ENCODE results near the gene VPS13D.
"Not testable (repeated sequence)": the region's sequence is repeated elsewhere in the genome, so short reads cannot be mapped to it uniquely, and the experiment has no call there.

The VPS13D gene

GRCh38 chr1:12375133-12375829 is 145.5 kb downstream of the VPS13D start:
- DNase-seq = no peak

- DNase-seq = no peak
Observed at GRCh38 chr1:12376236-12377045, 146.6 kb downstream of the VPS13D start.

DNA sequence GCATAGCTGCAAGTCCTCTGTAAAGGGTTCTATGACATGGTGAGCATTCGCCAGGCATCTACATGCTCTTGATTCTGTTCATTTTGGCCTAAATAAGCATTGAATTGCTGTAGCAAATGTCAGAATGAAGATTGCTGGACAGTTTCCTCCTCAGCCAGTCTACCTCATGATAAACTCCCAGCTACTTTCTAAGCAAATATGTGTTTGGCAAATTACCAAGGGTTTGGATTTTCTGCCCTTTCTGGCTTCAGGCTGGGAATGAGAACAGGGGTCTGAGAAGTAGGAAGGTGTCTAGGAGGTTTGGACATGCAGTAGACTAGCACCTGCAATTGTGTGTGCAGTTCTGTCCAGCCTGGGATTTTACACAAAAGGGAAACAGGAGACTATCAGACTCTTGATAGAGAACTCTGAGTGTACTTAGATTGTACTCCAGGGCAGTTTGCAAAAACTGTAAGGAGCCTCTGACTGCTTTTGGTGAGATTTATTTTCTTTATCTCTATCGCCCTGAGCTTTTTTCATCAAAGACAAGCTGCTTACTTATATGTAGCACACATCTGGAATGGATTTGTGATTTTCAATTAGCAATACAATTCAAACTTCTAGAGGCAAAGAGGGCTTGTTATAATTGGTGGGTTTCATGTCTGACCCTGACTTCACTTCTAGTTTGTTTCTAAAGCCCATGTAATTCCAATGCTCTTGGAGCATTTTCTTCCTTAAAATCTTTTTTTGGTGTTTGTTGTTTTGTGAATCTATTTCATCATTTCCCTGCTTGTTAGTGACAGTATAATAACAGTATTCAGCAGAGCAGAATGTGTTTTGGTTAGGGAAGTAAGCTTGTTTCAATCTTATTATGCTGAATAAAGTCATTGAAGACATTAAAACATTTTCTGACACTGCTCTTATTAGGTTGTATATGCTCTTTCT is 150.8 kb downstream of the VPS13D start:
- DNase-seq = no peak

GRCh38 chr1:12383001-12383400 is 153.2 kb downstream of the VPS13D start:
- no peak for DNase-seq

- DNase-seq = no peak
Observed at GRCh38 chr1:12383786-12384185, 154.0 kb downstream of the VPS13D start.

- peak in 1 of 2 experiments; percentile 20 for DNase-seq
Observed at GRCh38 chr1:12384836-12385456, 155.1 kb downstream of the VPS13D start.

GRCh38 chr1:12386130-12386529 is 156.3 kb downstream of the VPS13D start:
- DNase-seq = peak in 1 of 2 experiments; percentile 52

- DNase-seq = no peak
Observed at GRCh38 chr1:12387641-12388040, 157.8 kb downstream of the VPS13D start.

GRCh38 chr1:12390296-12390695 is 160.5 kb downstream of the VPS13D start:
- not testable (repeated sequence) for DNase-seq

- no peak for DNase-seq
Observed at GRCh38 chr1:12397462-12398450, 167.9 kb downstream of the VPS13D start.

DNA sequence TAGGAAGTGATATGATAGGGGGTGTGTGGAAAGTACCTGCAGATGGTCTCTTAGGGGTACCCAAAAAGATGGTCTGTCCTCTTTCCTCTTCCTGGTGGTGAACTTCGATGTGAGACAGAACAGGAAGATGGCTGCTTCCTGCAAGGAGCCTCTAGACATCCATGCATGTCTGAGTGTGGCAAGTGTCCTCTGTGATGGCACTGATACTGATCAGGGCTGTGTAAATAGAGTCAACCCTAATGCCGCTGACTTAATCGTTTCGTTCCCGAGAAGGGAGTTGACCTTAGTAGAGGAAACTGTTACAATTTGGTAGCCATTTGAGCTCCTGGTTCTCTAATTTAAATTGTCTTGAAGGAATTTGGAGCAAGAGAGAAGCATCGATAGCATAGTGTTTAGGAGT is 168.6 kb downstream of the VPS13D start:
- DNase-seq = no peak

DNA sequence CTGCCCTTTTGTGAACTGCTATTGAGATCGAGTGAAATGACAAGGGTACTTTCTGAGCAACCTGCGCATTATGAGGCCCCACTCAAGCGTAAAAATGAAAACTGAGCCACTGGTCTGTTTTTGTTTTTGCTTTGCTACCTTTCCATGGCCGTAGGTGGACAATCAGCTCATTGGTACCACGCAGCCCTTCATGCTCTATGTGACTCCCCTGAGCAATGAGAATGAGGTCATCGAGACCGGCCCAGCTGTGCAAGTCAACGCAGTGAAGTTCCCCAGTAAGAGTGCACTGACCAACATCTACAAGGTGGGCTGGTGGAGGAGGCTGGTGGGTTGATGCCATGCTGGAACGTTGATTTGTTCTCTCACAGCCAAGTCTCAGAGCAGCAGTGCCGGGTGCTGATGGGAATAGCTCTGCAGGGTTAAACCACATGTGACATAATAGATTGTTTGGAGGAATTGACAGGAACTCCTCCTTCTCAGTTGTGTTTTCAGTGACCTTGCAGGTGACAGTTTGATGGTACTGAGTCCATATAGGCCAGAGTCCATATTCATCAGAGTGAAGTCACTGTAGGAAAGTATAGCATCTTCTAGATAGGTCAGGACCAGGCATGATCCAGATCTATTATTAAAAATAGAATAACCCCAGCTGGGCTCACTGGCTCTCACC is 170.3 kb downstream of the VPS13D start:
- DNase-seq = no peak

GRCh38 chr1:12402159-12402673 is 172.4 kb downstream of the VPS13D start:
- no peak for DNase-seq

DNA sequence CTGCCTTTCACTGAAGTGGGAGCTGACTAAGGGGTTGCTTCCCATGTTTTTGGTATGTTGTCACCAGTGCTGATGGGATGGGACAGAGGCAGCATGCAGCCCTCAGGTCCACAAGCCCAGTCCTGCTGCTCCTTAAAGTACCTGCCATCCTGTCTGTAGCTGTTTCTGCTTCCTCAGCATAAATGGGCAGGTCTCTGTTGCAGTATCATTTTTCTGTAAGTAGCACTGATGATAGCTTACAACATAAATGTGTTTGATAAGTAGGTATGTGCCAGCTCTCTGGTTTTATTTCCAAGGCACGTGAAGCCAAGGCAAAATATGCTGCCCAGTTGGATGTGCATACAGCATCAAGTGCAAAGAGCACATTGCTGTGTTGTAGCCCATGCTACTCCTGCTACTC is 173.0 kb downstream of the VPS13D start:
- DNase-seq = no peak

GRCh38 chr1:12404918-12405317 is 175.1 kb downstream of the VPS13D start:
- DNase-seq = no peak

DNA sequence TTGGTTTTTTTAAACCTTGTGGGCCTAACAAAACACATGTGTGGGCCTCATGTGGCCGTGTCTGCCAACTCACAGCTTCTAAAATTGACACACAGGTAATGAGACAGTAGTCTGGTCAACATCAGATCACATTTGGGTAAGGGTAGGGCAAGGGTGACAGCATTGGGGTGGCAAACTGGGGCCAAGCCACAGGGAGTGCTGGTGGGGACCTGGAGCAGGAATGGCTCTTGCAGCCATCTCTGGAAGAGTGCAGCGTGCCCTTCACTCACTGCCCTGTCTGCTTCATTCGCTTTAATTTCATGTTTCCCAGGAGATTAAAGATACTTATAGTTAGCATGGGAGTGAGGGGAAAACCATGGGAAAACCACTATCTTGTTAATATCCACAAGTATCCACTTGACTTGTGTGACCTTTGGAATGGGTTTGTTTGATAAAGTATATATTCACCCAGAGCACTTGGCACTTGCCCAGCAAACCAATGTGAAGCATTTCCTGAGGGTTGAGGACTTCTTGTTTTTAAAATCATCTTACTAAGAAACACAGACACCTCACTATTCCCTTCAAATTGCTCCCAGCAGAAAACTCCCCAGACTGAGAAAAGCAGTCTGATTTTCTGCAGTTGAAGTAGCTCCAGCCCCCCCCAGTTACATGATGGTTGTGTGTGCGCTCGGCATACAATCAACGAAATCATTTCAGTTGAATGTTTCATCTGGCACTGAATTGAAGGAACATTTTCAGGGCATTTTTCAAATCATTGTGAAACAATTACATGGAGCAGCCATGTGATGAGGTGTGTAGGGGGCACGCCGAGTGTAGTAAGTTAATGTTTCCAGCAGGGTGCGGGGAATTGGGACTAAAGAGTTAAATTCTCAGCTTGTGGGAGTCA is 175.7 kb downstream of the VPS13D start:
- DNase-seq = no peak

- no peak for DNase-seq
Observed at GRCh38 chr1:12406211-12407021, 176.6 kb downstream of the VPS13D start.

Data from stimulated activated CD4-positive, alpha-beta T cell treated with anti-CD3 and anti-CD28 coated beads, Interleukin-4, amount 100 ng/mL, for 4 hours (primary cell).